Measurements from ENCODE around the gene RSRC2. TPM values are rescaled to one million over a fixed set of nuclear protein-coding genes. Genes with fewer than 3 reads are reported as not detected.
"Not testable (repeated sequence)": the region's sequence is repeated elsewhere in the genome, so short reads cannot be mapped to it uniquely, and the experiment has no call there.

The RSRC2 gene
- total RNA-seq, 6 experiments from 2014 or later = 17.6 to 27.7 (median 23.4) TPM

DNA sequence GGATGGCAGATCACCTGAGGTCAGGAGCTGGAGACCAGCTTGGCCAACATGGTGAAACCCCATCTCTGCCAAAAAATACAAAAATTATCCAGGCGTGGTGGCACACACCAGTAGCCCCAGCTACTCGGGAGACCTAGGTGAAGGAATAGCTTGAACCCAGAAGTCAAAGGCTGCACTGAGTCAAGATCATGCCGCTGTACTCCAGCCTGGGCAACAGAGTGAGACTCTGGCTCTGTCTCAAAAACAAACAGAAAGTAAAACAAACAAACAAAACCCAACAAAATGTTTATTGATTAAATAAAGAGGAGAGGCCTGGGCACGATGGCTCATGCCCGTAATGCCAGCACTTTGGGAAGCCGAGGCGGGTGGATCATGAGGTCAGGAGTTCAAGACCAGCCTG, 31.5 kb downstream of the RSRC2 start:
- DNase-seq = no peak
- Histone ChIP-seq H3K9me3 (no peaks in the 10 kb centered on the region), H3K4me3 (no peak overlapping the region), H3K4me1 (peaks cover 0 to 19% (median 7%) of the 10 kb centered on the region in 4 donors), H3K27ac (peak overlapping the region in 1 of 3 donors; percentile 11), H3K36me3 (peaks cover 0 to 5% (median 2%) of the 10 kb centered on the region in 4 donors), H3K27me3 (no peaks in the 10 kb centered on the region)
- WGBS (ENCODE audit: insufficient coverage, low coverage, low lambda C conversion rate, missing lambda C conversion rate) = 37% methylated on average over 7 of the region's 7 CpGs
- intact Hi-C loops (cut with DNase I) = no loop called here
- TF ChIP-seq, protein P1, sequence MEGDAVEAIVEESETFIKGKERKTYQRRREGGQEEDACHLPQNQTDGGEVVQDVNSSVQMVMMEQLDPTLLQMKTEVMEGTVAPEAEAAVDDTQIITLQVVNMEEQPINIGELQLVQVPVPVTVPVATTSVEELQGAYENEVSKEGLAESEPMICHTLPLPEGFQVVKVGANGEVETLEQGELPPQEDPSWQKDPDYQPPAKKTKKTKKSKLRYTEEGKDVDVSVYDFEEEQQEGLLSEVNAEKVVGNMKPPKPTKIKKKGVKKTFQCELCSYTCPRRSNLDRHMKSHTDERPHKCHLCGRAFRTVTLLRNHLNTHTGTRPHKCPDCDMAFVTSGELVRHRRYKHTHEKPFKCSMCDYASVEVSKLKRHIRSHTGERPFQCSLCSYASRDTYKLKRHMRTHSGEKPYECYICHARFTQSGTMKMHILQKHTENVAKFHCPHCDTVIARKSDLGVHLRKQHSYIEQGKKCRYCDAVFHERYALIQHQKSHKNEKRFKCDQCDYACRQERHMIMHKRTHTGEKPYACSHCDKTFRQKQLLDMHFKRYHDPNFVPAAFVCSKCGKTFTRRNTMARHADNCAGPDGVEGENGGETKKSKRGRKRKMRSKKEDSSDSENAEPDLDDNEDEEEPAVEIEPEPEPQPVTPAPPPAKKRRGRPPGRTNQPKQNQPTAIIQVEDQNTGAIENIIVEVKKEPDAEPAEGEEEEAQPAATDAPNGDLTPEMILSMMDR (IDR thresholded peaks at IDR 0.05) = no peak
- no peak for TF ChIP-seq POLR2A (IDR thresholded peaks at IDR 0.05)
- ATAC-seq = peak; percentile 26 to 76 (median 40)

DNA sequence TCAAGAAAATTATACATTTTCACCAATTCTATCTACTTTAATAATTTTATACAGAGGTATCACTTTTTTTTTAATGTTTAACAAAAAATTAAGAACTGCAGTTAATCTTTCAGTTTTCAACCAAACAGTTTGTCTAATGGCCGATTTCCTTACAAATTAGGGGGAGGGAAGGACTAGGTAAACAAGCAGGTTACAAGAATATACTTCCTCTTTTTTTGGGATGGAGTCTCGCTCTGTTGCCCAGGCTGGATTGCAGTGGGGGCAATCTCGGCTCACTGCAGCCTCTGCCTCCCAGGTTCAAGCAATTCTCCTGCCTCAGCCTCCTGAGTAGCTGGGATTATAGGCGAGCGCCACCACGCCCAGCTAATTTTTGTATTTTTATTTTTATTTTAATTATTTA, 33.5 kb downstream of the RSRC2 start:
- peaks cover 0 to 24% (median 12%) of the 10 kb centered on the region in 4 donors for H3K4me1 ChIP-seq
- intact Hi-C loops (cut with DNase I); H3K27ac ChIP-seq; DNase-seq; H3K4me3 ChIP-seq; H3K36me3 ChIP-seq; H3K27me3 ChIP-seq; ATAC-seq; H3K9me3 ChIP-seq: not testable (repeated sequence)
- 72% methylated on average over 5 of the region's 6 CpGs for WGBS (ENCODE audit: insufficient coverage, low coverage, low lambda C conversion rate, missing lambda C conversion rate)

DNA sequence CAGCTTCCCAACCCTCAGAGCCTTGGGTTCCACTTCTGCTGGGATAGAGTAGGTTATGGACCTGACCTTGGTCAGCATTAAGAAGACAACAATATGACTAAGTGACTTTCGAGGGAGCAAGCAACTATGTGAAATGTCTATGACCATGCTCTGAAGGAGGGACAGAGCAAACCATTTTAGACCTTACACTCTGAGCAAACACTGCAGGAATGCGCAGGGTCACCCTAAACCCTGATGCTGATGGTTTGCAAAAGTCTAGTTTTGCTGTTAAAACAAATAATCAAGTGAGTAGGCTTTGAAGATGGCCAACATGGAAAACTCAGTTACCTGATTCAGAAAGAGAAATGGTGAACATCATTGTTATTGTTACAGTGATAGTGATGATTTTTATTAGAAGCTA, 34.7 kb downstream of the RSRC2 start:
- DNase-seq (no peak), ATAC-seq (no peak)
- WGBS (ENCODE audit: insufficient coverage, low coverage, low lambda C conversion rate, missing lambda C conversion rate) = 70% methylated on average over 1 of the region's 2 CpGs
- intact Hi-C loops (cut with DNase I) = no loop called here
- no peak overlapping the region for H3K4me3 ChIP-seq
- no peaks in the 10 kb centered on the region for H3K9me3 ChIP-seq
- peaks cover 0 to 36% (median 16%) of the 10 kb centered on the region in 4 donors for H3K4me1 ChIP-seq
- H3K36me3 ChIP-seq = peaks cover 0 to 20% (median 9%) of the 10 kb centered on the region in 4 donors
- H3K27ac ChIP-seq = no peak overlapping the region
- H3K27me3 ChIP-seq = no peaks in the 10 kb centered on the region
- TF ChIP-seq, protein P1 (IDR thresholded peaks at IDR 0.05) = no peak
- no peak for TF ChIP-seq POLR2A (IDR thresholded peaks at IDR 0.05)

DNA sequence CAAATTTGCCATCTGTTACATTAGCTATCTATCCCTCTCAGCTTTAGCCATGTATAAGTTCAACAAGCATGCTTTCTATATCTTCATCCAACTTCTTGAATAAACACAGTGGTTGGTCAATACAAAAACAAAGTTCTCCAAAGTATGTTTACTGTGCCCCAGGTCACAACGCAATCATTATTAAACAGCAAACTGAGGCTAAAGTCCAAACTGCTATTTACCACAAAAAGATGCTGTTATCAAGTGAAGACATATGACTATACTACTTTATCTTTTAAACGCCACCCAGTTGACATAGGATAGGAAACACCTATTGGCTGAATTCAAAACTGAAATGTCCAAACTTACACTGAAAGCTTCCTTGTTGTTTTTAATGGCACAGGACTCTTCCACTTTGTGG, 37.7 kb downstream of the RSRC2 start:
- Histone ChIP-seq H3K27me3 (no peaks in the 10 kb centered on the region), H3K9me3 (no peaks in the 10 kb centered on the region), H3K36me3 (peaks cover 0 to 29% (median 13%) of the 10 kb centered on the region in 4 donors), H3K4me1 (peaks cover 0 to 45% (median 18%) of the 10 kb centered on the region in 4 donors), H3K4me3 (peak overlapping the region in 1 of 3 donors; percentile 8), H3K27ac (peak overlapping the region; percentile 6 to 66 (median 55))
- no peak for TF ChIP-seq POLR2A (IDR thresholded peaks at IDR 0.05)
- TF ChIP-seq, protein P1 (IDR thresholded peaks at IDR 0.05) = peak in 1 of 4 donors; percentile 4
- intact Hi-C loops (cut with DNase I) = no loop called here
- ATAC-seq (peak; percentile 79 to 90 (median 88)), DNase-seq (no peak)
- WGBS (ENCODE audit: insufficient coverage, low coverage, low lambda C conversion rate, missing lambda C conversion rate) = 22% methylated on average over 2 of the region's 2 CpGs

DNA sequence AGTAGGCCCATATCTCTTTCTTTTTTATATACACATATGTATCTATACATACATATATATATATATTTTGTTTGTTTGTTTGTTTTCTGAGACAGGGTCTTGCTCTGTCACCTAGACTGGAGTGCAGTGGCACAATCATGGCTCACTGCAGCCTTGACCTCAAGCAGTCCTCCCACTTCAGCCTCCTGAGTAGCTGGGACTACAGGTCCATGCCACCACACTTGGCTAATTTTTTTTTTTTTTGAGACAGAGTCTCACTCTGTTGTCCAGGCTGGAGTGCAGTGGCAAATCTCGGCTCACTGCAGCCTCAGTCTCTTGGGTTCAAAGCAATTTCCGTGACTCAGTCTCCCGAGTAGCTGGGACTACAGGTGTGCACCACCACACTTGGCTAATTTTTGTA, 38.9 kb downstream of the RSRC2 start:
- H3K9me3 ChIP-seq; H3K4me3 ChIP-seq; intact Hi-C loops (cut with DNase I); H3K27me3 ChIP-seq; DNase-seq; ATAC-seq: not testable (repeated sequence)
- 83% methylated on average over 1 of the region's 3 CpGs for WGBS (ENCODE audit: insufficient coverage, low coverage, low lambda C conversion rate, missing lambda C conversion rate)
- Histone ChIP-seq H3K27ac (peak overlapping the region in 2 of 3 donors; percentile 55 to 66), H3K4me1 (peaks cover 0 to 45% (median 18%) of the 10 kb centered on the region in 4 donors), H3K36me3 (peaks cover 0 to 36% (median 13%) of the 10 kb centered on the region in 4 donors)
